NCI-H345 treated with DMSO at 0.1 percent for 48 hours (cell line): ENCODE measurements around the gene SMARCC2.
"Not testable (repeated sequence)": the region's sequence is repeated elsewhere in the genome, so short reads cannot be mapped to it uniquely, and the experiment has no call there.

Experiments used
- DNase-seq: peaks from one replicate; lab custom pipeline; 2025; ENCODE audit not compliant: unreplicated experiment; lab: John Stamatoyannopoulos, UW

Gene SMARCC2

DNA sequence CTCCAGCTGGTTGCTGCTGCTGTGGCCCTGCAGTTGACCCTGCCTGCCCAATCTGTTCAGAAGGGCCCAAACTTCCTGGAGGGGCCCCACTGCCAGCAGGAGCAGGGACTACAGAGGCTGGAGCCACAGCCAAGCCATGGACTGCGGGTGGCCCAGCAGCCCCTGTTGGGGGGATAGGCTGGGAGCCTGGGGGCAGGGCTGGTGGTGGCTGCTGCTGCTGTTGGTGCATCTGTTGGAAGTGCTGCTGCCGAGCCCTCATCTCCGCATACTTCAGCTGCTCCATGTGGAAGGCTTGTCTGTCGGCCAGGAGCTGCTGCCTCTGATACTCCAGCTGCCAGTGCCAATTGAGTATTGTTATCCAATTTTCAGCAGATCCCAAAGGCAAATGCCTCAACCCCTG lies 23.9 kb downstream of the SMARCC2 start:
- DNase-seq: no peak

DNA sequence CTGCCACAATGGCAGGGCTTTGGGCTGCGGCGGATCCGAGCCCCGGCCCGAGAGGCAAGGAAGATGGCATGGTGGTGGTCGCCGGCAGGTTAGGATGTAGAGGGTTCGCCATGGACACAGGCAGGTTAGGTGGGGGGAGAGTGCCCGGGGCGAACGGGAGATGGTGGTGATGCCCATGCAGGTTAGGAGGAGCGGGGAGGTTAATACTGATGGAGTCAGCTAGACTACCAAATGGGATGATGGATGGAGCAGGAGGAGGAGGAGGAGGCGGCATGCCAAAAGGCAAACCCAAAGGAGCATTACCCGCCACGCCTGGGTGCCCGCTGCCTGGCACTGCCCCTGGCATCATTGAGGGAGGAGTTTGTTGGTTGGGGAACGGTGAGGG lies 24.9 kb downstream of the SMARCC2 start:
- DNase-seq: no peak

- DNase-seq: no peak
Measured at GRCh38 chr12:56163533-56164344, 25.5 kb downstream of the SMARCC2 start.

DNA sequence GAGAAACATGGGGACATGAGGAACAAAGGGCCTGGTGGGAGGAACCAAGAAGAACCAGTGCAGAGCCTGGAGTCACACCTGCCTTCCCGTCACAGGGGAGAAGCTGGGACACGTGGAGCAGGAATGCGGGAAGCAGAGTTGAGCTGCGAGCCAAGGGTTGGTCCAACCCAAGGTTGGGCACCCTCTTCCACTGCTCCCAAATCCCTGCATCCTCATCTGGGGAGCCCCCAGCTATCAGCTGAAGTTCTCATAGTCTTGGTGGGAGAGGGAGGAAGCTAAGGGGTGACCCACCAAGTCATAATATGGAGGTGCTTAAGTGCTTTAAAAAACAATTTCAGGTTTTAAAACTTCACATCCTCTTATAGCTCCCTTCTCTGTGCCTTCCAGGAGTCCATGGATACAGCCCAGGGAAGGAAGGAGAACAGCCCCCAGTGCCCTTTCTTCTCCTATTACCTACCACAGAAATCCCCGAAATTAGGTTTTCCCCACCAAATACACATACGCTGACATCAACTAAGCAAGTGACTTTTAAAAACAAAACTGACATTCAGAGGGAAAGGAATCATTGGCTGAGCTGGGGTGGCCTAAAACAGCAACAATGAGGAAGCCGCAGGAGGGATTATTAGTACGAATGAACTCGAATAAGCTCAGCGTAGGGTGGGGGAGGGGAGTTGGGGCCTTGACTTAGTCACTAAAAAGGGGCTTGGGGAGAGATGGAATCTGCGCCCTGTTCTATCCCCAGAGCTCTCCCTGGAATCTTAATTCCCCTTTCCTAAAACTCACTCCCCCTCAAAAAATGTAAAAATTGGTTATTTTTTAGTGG lies 26.6 kb downstream of the SMARCC2 start:
- no peak for DNase-seq

GRCh38 chr12:56161690-56162351 lies 27.5 kb downstream of the SMARCC2 start:
- DNase-seq: no peak

- no peak for DNase-seq
Measured at GRCh38 chr12:56160894-56161689, 28.2 kb downstream of the SMARCC2 start.

DNA sequence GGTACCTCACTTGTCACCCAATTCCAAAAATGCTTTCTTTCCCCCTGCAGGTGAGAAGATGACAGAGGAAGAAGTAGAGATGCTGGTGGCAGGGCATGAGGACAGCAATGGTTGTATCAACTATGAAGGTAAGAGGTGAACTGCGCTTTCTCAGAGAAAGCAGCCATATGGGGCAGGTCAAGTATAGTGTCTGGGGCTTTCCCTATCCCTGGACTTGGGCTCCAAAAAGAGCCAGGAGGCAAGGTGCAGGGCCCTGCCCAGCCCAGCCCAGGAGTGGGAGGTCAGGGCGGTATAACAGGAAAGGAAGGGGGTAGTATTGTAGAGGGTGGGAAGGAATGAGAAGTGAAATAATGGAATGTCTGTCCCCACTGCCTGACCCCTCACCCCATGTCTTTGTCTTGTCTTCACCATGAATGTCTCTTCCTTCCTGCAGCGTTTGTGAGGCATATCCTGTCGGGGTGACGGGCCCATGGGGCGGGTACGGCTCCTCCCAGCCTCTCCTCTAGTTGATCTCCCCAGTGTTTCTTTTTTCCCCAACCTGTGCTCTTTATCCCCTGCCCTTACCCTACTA lies 29.0 kb downstream of the SMARCC2 start:
- no peak for DNase-seq

DNA sequence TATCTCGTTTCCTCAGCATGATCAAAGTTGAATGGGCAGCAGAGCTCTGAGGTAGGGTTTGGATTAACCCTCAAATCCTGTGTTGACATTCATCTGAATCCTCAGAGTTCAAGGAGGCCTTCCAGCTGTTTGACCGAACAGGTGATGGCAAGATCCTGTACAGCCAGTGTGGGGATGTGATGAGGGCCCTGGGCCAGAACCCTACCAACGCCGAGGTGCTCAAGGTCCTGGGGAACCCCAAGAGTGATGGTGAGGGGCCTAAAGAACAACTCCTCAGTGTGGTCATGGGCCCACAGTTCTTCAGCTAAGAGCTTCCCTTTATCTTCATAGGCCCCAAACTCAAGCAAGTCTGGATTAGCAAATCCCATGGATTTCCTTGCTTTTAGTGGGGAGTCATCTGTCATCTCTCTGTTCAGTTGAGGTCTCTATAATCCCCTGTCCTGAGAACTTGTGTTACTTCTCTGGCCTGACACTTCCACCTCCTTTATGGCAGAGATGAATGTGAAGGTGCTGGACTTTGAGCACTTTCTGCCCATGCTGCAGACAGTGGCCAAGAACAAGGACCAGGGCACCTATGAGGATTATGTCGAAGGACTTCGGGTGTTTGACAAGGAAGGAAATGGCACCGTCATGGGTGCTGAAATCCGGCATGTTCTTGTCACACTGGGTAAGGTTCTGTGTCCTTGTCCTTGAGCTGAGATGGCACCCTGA lies 29.6 kb downstream of the SMARCC2 start:
- no peak for DNase-seq

- no peak for DNase-seq
Measured at GRCh38 chr12:56158926-56159461, 30.3 kb downstream of the SMARCC2 start.

DNA sequence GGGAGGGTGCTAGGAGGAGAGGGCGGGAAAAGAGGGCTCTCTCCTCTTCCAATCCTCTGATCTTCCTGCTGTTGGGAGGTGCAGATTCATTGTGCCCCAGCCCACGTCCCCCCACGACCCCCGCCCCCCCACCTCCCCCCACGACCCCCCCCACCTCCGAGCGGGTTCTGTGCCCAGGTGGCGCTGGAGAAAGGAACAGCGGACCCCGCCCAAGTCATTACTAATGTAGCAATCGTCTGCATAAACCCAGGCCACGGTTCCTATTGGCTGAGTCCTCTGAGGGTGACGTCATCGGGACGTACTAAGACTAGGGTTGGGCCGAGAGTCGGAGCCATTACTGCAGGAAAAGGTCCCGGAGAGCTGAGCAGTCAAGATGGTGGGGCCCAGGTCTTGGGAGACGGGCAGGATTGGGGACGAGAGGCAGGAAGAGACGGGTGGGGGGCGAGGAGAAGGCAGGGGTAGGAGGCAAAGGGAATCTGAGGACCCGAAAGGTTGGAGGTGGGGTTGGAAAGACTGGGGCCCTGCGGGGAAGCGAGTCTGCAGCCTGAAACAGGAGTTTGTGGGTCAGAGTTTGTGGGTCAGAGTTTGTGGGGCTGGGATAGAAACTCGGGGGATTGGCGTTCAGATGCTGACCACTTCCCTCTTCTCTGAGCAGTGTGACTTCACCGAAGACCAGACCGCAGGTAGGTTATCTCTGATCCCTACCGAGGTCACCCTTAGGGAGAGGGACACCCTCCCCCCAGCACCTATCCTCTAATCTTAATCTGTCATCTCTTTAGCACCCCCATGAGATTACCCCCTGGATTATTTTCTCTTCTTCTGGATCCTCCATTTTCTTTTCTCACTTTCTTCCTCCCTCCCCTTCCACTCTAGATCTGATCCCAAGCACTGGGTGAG lies 31.0 kb downstream of the SMARCC2 start, which contains the start of gene MYL6:
Gene MYL6, plus strand, starts transcription at position 331 of the 897 bp plus-strand sequence. Its CDS starts 43 bp downstream, at position 374.
- DNase-seq: peak; percentile 98

GRCh38 chr12:56157201-56158028 lies 31.9 kb downstream of the SMARCC2 start:
- DNase-seq: peak; percentile 90

- not testable (repeated sequence) for DNase-seq
Measured at GRCh38 chr12:56156464-56157200, 32.7 kb downstream of the SMARCC2 start.

- DNase-seq: no peak
Measured at GRCh38 chr12:56155256-56155845, 33.9 kb downstream of the SMARCC2 start.

DNA sequence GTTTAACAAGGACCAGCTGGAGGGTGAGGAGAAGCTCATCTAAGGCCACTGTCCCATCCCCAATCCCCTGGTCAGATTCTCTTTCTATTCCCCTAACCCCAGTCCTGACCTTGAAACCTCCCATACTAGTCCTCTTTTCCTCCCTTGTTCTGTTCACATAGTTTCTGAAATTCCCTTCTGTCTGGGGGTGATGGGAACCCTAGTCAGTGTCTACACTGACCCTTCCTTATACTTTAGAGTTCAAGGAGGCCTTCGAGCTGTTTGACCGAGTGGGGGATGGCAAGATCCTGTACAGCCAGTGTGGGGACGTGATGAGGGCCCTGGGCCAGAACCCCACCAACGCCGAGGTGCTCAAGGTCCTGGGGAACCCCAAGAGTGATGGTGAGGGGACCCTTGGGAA lies 34.5 kb downstream of the SMARCC2 start:
- DNase-seq: no peak

- peak; percentile 36 for DNase-seq
Measured at GRCh38 chr12:56154246-56154771, 35.0 kb downstream of the SMARCC2 start.

GRCh38 chr12:56153678-56154065 lies 35.6 kb downstream of the SMARCC2 start:
- DNase-seq: no peak
